HepG2 (cell line): ENCODE measurements around the gene SPATA12. TPM values are rescaled to one million over a fixed set of nuclear protein-coding genes. Genes with fewer than 3 reads are reported as not detected.

ENCODE experiments used
- NFE2L1 ChIP-seq: sonication (generic); formaldehyde crosslinking; IDR thresholded peaks from 2 replicates; pipeline ENCODE4 v1.4.0; 2020; ENCODE audit warnings: missing genetic modification reagents, mild to moderate bottlenecking, borderline replicate concordance
- POLR2AphosphoS5 ChIP-seq: IDR thresholded peaks from 2 replicates; pipeline ENCODE4 v1.6.1; 2012; ENCODE audit warnings: low read depth, low read length
- SETDB1 ChIP-seq: sonication (generic); formaldehyde crosslinking; IDR thresholded peaks from 2 replicates; pipeline ENCODE4 v1.5.1; 2020; ENCODE audit warnings: missing genetic modification reagents, mild to moderate bottlenecking, borderline replicate concordance
- ZBTB1 ChIP-seq: sonication (generic); formaldehyde crosslinking; IDR thresholded peaks from 2 replicates; pipeline ENCODE4 v1.4.0; 2020; ENCODE audit warnings: missing genetic modification reagents, borderline replicate concordance
- ZSCAN25 ChIP-seq: sonication (generic); formaldehyde crosslinking; IDR thresholded peaks from 2 replicates; pipeline ENCODE4 v1.8.0; 2022; ENCODE audit warnings: mild to moderate bottlenecking, missing genetic modification reagents
- polyA plus RNA-seq, 8 experiments: library from polyadenylated mRNA; depleted of rRNA in 3 of 8; stranded (reverse) in 7 of 8; unstranded in 1 of 8; fragments of >200 nt; fragmentation: Illumina TruSeq in 4 of 8; extraction: Trizol in 4 of 8; gene quantifications; 2 replicates each; pipeline versions ENCODE4 v1.2.1 to v1.2.3, GENCODE V29; 2011 to 2016; ENCODE audit warnings: low read depth in 4 of 8, missing spikeins in 1 of 8, mixed read lengths in 1 of 8; ENCODE audit not compliant: insufficient read depth in 1 of 8
- total RNA-seq, 5 experiments: library from RNA; depleted of rRNA; stranded (reverse); fragments of >200 nt; fragmentation: Illumina TruSeq; extraction: Trizol; gene quantifications; 2 replicates each; pipeline ENCODE4 v1.2.3, GENCODE V29; 2016; ENCODE audit warnings: low read depth in 1 of 5
- TF ChIP-seq, protein P1 (sequence below): sonication (generic); formaldehyde crosslinking; IDR thresholded peaks from 2 replicates; pipeline ENCODE4 v1.4.0; 2020; ENCODE audit warnings: missing genetic modification reagents
- TF ChIP-seq, protein P2 (sequence below): sonication (generic); formaldehyde crosslinking; conservative IDR thresholded peaks from 2 replicates; pipeline ENCODE4 v1.4.0; 2020; ENCODE audit warnings: missing genetic modification reagents
- TF ChIP-seq, protein P3 (sequence below): IDR thresholded peaks from 2 replicates; pipeline ENCODE4 v1.6.1; 2012; ENCODE audit warnings: inconsistent platforms
- TF ChIP-seq, protein P4 (sequence below): sonication (generic); formaldehyde crosslinking; IDR thresholded peaks from 2 replicates; pipeline ENCODE4 v1.4.0; 2020; ENCODE audit warnings: missing genetic modification reagents, mild to moderate bottlenecking, borderline replicate concordance
- TF ChIP-seq, protein P5 (sequence below): sonication (generic); formaldehyde crosslinking; conservative IDR thresholded peaks from 2 replicates; pipeline ENCODE4 v1.4.0; 2020; ENCODE audit warnings: missing genetic modification reagents

The SPATA12 gene
- total and polyA plus RNA-seq, 2 of the 13 experiments (the other 11 are each of a cell fraction or from before 2014, with no cell fraction given) = 0.09 to 0.25 TPM

DNA sequence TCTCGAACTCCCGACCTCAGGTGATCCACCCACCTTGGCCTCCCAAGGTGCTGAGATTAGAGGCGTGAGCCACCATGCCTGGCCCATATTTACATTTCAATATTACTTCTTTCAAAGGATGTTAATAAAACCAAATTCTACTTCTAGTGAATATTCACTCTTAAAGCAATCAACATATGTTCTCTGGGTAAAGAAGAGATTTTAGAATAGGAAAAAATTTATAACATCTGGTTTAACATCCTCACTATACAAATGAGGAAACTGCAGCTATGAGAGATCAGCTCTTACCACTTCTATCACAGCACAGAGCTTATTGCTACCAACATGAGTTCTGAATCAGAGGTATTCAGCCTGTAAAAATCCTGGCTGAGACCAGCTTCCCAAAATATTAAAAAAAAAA is 56.0 kb downstream of the SPATA12 start (continued):
- TF ChIP-seq, protein P1, sequence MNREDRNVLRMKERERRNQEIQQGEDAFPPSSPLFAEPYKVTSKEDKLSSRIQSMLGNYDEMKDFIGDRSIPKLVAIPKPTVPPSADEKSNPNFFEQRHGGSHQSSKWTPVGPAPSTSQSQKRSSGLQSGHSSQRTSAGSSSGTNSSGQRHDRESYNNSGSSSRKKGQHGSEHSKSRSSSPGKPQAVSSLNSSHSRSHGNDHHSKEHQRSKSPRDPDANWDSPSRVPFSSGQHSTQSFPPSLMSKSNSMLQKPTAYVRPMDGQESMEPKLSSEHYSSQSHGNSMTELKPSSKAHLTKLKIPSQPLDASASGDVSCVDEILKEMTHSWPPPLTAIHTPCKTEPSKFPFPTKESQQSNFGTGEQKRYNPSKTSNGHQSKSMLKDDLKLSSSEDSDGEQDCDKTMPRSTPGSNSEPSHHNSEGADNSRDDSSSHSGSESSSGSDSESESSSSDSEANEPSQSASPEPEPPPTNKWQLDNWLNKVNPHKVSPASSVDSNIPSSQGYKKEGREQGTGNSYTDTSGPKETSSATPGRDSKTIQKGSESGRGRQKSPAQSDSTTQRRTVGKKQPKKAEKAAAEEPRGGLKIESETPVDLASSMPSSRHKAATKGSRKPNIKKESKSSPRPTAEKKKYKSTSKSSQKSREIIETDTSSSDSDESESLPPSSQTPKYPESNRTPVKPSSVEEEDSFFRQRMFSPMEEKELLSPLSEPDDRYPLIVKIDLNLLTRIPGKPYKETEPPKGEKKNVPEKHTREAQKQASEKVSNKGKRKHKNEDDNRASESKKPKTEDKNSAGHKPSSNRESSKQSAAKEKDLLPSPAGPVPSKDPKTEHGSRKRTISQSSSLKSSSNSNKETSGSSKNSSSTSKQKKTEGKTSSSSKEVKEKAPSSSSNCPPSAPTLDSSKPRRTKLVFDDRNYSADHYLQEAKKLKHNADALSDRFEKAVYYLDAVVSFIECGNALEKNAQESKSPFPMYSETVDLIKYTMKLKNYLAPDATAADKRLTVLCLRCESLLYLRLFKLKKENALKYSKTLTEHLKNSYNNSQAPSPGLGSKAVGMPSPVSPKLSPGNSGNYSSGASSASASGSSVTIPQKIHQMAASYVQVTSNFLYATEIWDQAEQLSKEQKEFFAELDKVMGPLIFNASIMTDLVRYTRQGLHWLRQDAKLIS (CRISPR knock-in tag) = no peak
- TF ChIP-seq, protein P2, sequence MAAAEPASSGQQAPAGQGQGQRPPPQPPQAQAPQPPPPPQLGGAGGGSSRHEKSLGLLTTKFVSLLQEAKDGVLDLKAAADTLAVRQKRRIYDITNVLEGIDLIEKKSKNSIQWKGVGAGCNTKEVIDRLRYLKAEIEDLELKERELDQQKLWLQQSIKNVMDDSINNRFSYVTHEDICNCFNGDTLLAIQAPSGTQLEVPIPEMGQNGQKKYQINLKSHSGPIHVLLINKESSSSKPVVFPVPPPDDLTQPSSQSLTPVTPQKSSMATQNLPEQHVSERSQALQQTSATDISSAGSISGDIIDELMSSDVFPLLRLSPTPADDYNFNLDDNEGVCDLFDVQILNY (CRISPR knock-in tag) = no peak
- TF ChIP-seq ZSCAN25 = no peak
- TF ChIP-seq, protein P3, sequence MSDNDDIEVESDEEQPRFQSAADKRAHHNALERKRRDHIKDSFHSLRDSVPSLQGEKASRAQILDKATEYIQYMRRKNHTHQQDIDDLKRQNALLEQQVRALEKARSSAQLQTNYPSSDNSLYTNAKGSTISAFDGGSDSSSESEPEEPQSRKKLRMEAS = no peak
- no peak for TF ChIP-seq POLR2AphosphoS5
- TF ChIP-seq NFE2L1 (CRISPR knock-in tag) = no peak
- no peak for TF ChIP-seq SETDB1 (CRISPR knock-in tag)
- TF ChIP-seq, protein P4, sequence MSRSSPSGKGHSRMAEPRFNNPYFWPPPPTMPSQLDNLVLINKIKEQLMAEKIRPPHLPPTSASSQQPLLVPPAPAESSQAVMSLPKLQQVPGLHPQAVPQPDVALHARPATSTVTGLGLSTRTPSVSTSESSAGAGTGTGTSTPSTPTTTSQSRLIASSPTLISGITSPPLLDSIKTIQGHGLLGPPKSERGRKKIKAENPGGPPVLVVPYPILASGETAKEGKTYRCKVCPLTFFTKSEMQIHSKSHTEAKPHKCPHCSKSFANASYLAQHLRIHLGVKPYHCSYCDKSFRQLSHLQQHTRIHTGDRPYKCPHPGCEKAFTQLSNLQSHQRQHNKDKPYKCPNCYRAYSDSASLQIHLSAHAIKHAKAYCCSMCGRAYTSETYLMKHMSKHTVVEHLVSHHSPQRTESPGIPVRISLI (CRISPR knock-in tag) = no peak
- no peak for TF ChIP-seq ZBTB1 (CRISPR knock-in tag)
- TF ChIP-seq, protein P5, sequence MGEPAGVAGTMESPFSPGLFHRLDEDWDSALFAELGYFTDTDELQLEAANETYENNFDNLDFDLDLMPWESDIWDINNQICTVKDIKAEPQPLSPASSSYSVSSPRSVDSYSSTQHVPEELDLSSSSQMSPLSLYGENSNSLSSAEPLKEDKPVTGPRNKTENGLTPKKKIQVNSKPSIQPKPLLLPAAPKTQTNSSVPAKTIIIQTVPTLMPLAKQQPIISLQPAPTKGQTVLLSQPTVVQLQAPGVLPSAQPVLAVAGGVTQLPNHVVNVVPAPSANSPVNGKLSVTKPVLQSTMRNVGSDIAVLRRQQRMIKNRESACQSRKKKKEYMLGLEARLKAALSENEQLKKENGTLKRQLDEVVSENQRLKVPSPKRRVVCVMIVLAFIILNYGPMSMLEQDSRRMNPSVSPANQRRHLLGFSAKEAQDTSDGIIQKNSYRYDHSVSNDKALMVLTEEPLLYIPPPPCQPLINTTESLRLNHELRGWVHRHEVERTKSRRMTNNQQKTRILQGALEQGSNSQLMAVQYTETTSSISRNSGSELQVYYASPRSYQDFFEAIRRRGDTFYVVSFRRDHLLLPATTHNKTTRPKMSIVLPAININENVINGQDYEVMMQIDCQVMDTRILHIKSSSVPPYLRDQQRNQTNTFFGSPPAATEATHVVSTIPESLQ (CRISPR knock-in tag) = no peak
